Measurements from ENCODE around the gene HECTD3. TPM values are rescaled to one million over a fixed set of nuclear protein-coding genes. Genes with fewer than 3 reads are reported as not detected.

Gene HECTD3
- total RNA-seq, 1 experiment from 2014 or later: 12.6 TPM

DNA sequence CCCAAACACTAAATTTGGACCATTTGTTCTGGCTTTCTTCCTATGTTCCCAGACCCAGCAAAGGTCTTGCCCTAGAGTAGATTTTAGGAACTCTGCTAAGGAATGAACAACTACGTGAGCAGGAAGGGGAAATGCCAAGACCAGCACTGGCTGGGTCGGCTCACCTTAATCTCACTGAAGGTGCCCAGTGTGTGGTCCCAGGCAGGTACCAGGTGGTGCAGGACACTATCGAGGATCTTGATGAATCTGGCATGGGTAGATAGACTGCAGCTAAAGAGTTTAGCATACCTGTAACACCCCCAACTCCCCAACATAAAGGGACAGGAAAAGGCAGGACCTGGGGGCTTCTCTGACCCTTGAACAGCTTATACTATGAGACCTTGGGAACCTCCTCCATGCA, 3.0 kb downstream of the HECTD3 start:
- CTCF ChIA-PET: no interaction called here
- no peaks in the 10 kb centered on the region for H3K27me3 Mint-ChIP-seq (ENCODE audit: unreplicated experiment)
- DNase-seq: no peak
- no TSS peak for BruUV-seq (replicated peaks)
- intact Hi-C loops (cut with micrococcal nuclease; ENCODE audit: unreplicated experiment): no loop called here
- no peaks in the 10 kb centered on the region for H3K9me3 Mint-ChIP-seq (ENCODE audit: low read depth, unreplicated experiment)
- H3K36me3 Mint-ChIP-seq (ENCODE audit: insufficient read depth, unreplicated experiment): peaks cover 28% of the 10 kb centered on the region
- H3K27ac Mint-ChIP-seq (ENCODE audit: unreplicated experiment): no peak overlapping the region
- no peak for TF ChIP-seq CTCF (IDR thresholded peaks at IDR 0.05; ENCODE audit: unreplicated experiment)
- peaks cover 18% of the 10 kb centered on the region for H3K4me1 Mint-ChIP-seq (ENCODE audit: low read depth, unreplicated experiment)
- no peak overlapping the region for H3K4me3 Mint-ChIP-seq (ENCODE audit: low read depth, unreplicated experiment)

DNA sequence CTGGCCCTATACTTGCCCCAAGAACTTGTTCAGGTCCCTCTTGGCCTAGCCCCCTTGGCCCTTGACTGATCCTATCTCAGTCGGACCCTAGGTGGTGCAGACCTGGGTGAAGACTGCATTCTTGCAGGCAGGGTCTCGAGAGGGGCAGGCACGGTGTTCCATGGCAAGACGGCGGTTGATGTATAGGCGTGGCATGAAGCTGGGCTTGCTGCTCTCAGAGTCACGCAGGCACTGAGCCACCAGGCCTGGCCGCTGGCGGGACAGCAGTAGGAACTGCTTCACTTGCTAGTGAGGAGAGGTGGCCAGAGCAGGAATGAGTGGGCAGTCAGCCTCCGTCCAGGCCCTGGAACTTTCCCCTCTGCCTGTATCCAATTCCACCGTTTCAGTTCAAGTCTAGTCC, 3.8 kb downstream of the HECTD3 start:
- DNase-seq: no peak
- intact Hi-C loops (cut with micrococcal nuclease; ENCODE audit: unreplicated experiment): no loop called here
- H3K4me1 Mint-ChIP-seq (ENCODE audit: low read depth, unreplicated experiment): peaks cover 18% of the 10 kb centered on the region
- H3K36me3 Mint-ChIP-seq (ENCODE audit: insufficient read depth, unreplicated experiment): peaks cover 24% of the 10 kb centered on the region
- H3K27me3 Mint-ChIP-seq (ENCODE audit: unreplicated experiment): no peaks in the 10 kb centered on the region
- no peak overlapping the region for H3K27ac Mint-ChIP-seq (ENCODE audit: unreplicated experiment)
- BruUV-seq (replicated peaks): no TSS peak
- CTCF ChIA-PET: no interaction called here
- H3K9me3 Mint-ChIP-seq (ENCODE audit: low read depth, unreplicated experiment): no peaks in the 10 kb centered on the region
- H3K4me3 Mint-ChIP-seq (ENCODE audit: low read depth, unreplicated experiment): no peak overlapping the region
- TF ChIP-seq CTCF (IDR thresholded peaks at IDR 0.05; ENCODE audit: unreplicated experiment): no peak

DNA sequence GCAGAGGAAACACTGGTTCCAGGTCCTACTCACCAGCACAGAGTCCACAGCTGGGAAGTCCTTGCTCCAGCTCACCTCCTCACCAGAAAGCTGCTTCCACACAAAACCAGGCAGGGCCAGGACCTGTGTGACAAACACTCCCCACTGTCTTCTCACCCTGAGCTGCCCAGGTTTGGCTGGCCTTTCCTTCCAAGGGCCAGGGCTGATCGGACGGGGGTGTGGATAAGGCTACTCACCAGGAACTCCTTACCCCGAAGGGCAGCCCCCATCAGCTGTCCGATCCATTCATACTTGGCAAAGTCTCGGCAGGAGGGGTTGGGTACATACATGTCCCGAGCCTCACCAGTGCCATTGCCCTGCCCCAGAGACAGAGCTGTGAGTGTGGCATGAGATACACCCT, 5.4 kb downstream of the HECTD3 start:
- peaks cover 9% of the 10 kb centered on the region for H3K4me1 Mint-ChIP-seq (ENCODE audit: low read depth, unreplicated experiment)
- BruUV-seq (replicated peaks): no TSS peak
- no peaks in the 10 kb centered on the region for H3K9me3 Mint-ChIP-seq (ENCODE audit: low read depth, unreplicated experiment)
- no peak for TF ChIP-seq CTCF (IDR thresholded peaks at IDR 0.05; ENCODE audit: unreplicated experiment)
- CTCF ChIA-PET: no interaction called here
- H3K27me3 Mint-ChIP-seq (ENCODE audit: unreplicated experiment): no peaks in the 10 kb centered on the region
- peaks cover 14% of the 10 kb centered on the region for H3K36me3 Mint-ChIP-seq (ENCODE audit: insufficient read depth, unreplicated experiment)
- intact Hi-C loops (cut with micrococcal nuclease; ENCODE audit: unreplicated experiment): no loop called here
- H3K27ac Mint-ChIP-seq (ENCODE audit: unreplicated experiment): no peak overlapping the region
- no peak for DNase-seq
- no peak overlapping the region for H3K4me3 Mint-ChIP-seq (ENCODE audit: low read depth, unreplicated experiment)

- H3K36me3 Mint-ChIP-seq (ENCODE audit: insufficient read depth, unreplicated experiment): peaks cover 6% of the 10 kb centered on the region
- H3K4me3 Mint-ChIP-seq (ENCODE audit: low read depth, unreplicated experiment): no peak overlapping the region
- no peaks in the 10 kb centered on the region for H3K27me3 Mint-ChIP-seq (ENCODE audit: unreplicated experiment)
- no peak for DNase-seq
- no TSS peak for BruUV-seq (replicated peaks)
- intact Hi-C loops (cut with micrococcal nuclease; ENCODE audit: unreplicated experiment): no loop called here
- H3K27ac Mint-ChIP-seq (ENCODE audit: unreplicated experiment): no peak overlapping the region
- H3K9me3 Mint-ChIP-seq (ENCODE audit: low read depth, unreplicated experiment): no peaks in the 10 kb centered on the region
- H3K4me1 Mint-ChIP-seq (ENCODE audit: low read depth, unreplicated experiment): no peaks in the 10 kb centered on the region
- CTCF ChIA-PET: no interaction called here
- TF ChIP-seq CTCF (IDR thresholded peaks at IDR 0.05; ENCODE audit: unreplicated experiment): no peak
These were observed 6.7 kb downstream of the HECTD3 start for GRCh38 chr1:45004281-45004920.

Data from Calu3 (cell line).